Hippocampal formation (tissue), 2 donors: ENCODE measurements around the gene UNC45B.
"Not testable (repeated sequence)": the region's sequence is repeated elsewhere in the genome, so short reads cannot be mapped to it uniquely, and the experiment has no call there.

Experiments
- DNase-seq, 2 donors: peaks; one replicate each; lab custom pipeline; 2025; lab: John Stamatoyannopoulos, UW

UNC45B gene

GRCh38 chr17:35222452-35222851, 74.8 kb downstream of the UNC45B start:
- no peak for DNase-seq

GRCh38 chr17:35224436-35224835, 76.8 kb downstream of the UNC45B start:
- DNase-seq: no peak

GRCh38 chr17:35227546-35227945, 79.9 kb downstream of the UNC45B start:
- no peak for DNase-seq

DNA sequence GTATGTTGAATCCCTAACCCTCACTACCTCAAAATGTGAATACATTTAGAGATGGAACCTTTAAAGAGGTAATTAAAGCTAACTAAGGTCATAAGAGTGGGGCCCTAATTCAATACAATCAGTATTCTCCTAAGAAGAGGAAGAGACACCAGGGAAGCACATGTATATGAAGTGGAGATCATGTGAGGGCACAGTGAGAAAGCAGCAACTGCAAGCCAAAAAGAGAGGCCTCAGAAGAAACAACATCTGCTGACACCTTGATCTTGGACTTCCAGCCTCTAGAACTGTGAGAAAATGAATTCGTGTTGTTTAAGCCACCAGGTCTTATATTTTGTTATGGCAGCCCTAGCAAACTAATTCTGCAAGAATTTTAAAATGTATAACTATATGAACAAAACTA, 82.0 kb downstream of the UNC45B start:
- no peak for DNase-seq

DNA sequence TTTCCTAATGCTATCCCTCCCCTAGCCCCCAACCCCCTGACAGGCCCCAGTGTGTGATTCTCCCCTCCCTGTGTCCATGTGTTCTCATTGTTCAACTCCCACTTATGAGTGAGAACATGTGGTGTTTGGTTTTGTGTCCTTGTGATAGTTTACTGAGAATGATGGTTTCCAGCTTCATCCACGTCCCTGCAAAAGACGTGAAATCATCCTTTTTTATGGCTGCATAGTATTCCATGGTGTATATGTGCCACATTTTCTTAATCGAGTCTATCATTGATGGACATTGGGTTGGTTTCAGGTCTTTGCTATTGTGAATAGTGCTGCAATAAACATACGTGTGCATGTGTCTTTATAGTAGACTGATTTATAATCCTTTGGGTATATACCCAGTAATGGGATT, 86.7 kb downstream of the UNC45B start:
- not testable (repeated sequence) for DNase-seq

- DNase-seq: no peak
Measured at GRCh38 chr17:35235289-35235688, 87.7 kb downstream of the UNC45B start.

DNA sequence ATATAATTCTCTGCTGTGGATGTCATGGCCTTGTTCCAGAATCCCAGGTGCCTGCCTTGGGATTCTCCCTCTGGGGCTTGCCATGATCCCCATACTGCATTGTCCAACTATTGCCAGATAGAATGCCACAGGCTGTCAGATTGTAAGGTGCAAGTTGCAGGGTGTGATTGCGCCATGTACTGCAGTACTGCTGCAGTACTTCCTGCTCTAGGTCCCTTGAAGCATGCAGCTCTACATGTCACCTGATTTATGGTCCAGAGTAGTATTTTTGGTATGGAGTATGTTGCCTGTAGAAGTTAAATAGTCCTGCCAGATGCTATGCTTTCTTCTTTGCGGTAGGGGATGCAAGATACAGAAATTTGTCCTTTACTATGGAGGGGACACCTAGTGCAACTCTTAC, 88.3 kb downstream of the UNC45B start:
- DNase-seq: no peak

- no peak for DNase-seq
Measured at GRCh38 chr17:35236821-35237220, 89.2 kb downstream of the UNC45B start.

GRCh38 chr17:35238821-35239220, 91.2 kb downstream of the UNC45B start:
- no peak for DNase-seq
